ENCODE results near the gene FHAD1.

FHAD1 gene

DNA sequence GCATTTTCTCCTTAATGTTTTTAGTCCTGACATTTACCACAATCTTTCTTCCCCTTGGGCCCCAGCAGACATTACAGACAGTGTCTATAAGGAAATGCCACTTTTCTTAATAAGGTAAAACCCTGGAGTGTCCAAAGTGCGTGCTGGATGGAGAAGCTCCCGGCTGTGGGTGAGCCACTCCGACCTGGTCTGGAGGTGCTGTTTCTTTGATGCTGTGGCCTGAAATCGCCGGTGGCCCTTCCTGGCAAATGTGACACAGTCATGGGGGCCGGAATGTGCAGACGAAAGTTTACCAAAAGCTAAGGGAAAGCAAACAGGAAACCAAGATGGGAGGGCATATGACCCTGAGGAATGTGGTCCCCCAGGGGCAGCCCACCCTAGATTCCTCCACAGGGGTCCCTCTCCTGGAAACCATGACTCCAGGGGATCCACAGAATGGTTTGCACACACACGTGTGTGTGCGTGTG is 77.9 kb downstream of the FHAD1 start:
- TF ChIP-seq, protein P1, sequence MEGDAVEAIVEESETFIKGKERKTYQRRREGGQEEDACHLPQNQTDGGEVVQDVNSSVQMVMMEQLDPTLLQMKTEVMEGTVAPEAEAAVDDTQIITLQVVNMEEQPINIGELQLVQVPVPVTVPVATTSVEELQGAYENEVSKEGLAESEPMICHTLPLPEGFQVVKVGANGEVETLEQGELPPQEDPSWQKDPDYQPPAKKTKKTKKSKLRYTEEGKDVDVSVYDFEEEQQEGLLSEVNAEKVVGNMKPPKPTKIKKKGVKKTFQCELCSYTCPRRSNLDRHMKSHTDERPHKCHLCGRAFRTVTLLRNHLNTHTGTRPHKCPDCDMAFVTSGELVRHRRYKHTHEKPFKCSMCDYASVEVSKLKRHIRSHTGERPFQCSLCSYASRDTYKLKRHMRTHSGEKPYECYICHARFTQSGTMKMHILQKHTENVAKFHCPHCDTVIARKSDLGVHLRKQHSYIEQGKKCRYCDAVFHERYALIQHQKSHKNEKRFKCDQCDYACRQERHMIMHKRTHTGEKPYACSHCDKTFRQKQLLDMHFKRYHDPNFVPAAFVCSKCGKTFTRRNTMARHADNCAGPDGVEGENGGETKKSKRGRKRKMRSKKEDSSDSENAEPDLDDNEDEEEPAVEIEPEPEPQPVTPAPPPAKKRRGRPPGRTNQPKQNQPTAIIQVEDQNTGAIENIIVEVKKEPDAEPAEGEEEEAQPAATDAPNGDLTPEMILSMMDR (IDR thresholded peaks at IDR 0.05; ENCODE audit: control insufficient read depth, extremely low read depth, insufficient read depth), result no peak
- no peak for DNase-seq (ENCODE audit: low read depth)
- H3K4me3 ChIP-seq (ENCODE audit: low read depth, low read length), result no peak overlapping the region

- TF ChIP-seq, protein P1 (IDR thresholded peaks at IDR 0.05; ENCODE audit: control insufficient read depth, extremely low read depth, insufficient read depth), result no peak
- DNase-seq (ENCODE audit: low read depth), result no peak
These were observed 78.5 kb downstream of the FHAD1 start for GRCh38 chr1:15325375-15326085.

DNA sequence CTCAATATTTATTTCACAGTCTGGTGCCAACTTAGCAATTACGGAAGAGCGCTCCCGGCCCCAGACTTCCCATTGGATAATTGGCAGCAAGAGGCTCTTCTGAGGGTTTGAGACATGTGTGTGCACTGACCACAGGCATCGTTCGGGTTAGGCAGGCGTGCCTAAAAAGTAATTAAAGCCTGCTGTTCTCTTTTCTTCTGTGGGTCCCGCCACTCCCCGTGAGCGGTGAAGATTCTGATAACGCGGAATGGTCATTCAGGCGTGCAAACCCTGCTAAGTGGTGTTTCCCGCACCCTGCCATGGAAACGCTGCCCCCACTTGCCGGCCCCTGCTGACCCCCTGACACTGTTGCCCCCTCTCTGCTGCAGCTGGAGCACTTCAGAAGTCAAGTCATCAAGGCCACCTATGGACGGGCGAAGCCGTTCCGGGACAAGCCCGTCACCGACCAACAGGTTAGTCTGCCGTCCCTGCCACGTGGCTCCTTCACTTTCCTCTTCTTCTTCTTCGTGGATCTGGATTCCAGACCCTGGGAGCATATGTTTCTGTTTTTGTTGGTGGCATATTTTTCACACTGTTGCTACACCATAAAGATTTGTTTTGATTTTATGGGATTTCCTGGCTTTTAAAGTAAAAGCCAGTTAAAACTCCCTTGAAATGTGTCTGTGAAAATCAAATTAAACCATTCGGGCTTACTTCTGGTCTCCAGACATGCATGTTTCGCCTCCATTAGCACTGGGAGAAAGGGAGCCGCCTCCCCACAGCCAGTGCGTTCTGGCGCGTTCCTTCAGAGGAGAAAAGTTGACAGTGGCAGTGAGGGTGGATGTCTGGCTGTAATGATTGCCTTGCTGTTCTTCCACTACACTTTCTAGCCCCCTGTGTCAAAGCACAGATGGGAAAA is 79.9 kb downstream of the FHAD1 start:
- no peak overlapping the region for H3K4me3 ChIP-seq (ENCODE audit: low read depth, low read length)
- DNase-seq (ENCODE audit: low read depth), result no peak
- TF ChIP-seq, protein P1 (IDR thresholded peaks at IDR 0.05; ENCODE audit: control insufficient read depth, extremely low read depth, insufficient read depth), result no peak

More at GRCh38 chr1:15325375-15326085, 78.5 kb downstream of the FHAD1 start:
- no peak overlapping the region for H3K4me3 ChIP-seq (ENCODE audit: low read depth, low read length)

- no peak overlapping the region for H3K4me3 ChIP-seq (ENCODE audit: low read depth, low read length)
- no peak for DNase-seq (ENCODE audit: low read depth)
- TF ChIP-seq, protein P1 (IDR thresholded peaks at IDR 0.05; ENCODE audit: control insufficient read depth, extremely low read depth, insufficient read depth), result no peak
These were observed 81.5 kb downstream of the FHAD1 start for GRCh38 chr1:15328351-15329103.

GRCh38 chr1:15329104-15329820 is 82.2 kb downstream of the FHAD1 start:
- TF ChIP-seq, protein P1 (IDR thresholded peaks at IDR 0.05; ENCODE audit: control insufficient read depth, extremely low read depth, insufficient read depth), result no peak
- no peak for DNase-seq (ENCODE audit: low read depth)
- no peak overlapping the region for H3K4me3 ChIP-seq (ENCODE audit: low read depth, low read length)

- H3K4me3 ChIP-seq (ENCODE audit: low read depth, low read length), result no peak overlapping the region
- DNase-seq (ENCODE audit: low read depth), result no peak
- TF ChIP-seq, protein P1 (IDR thresholded peaks at IDR 0.05; ENCODE audit: control insufficient read depth, extremely low read depth, insufficient read depth), result no peak
These were observed 83.0 kb downstream of the FHAD1 start for GRCh38 chr1:15330028-15330427.
